A549 (cell line): ENCODE data around the gene GINM1. TPM values are rescaled to one million over a fixed set of nuclear protein-coding genes. Genes with fewer than 3 reads are reported as not detected.

Experiments used
- ATAC-seq, 2 experiments: fragments of 200-7000 bp in 1 of 2; fragments of >200 bp in 1 of 2; cut with Nextera tagmentation in 1 of 2; cut with Tn5 transposase in 1 of 2; 3 replicates each; pipeline versions ENCODE4 v1.8.0 to v1.9.1; 2018 to 2020; ENCODE audit warnings: mild to moderate bottlenecking in 1 of 2, moderate library complexity in 1 of 2
- CTCF ChIA-PET: fragments of 300-600 bp; sonication (Branson Sonifier 250); formaldehyde crosslinking; extraction: SDS; loops from one replicate; lab custom pipeline; 2021; ENCODE audit warnings: antibody characterized with exemption, inconsistent platforms; lab: Yijun Ruan, JAX
- POLR2A ChIA-PET: fragments of 350-600 bp; formaldehyde crosslinking; extraction: SDS; loops from one replicate; lab custom pipeline; 2021; ENCODE audit warnings: antibody characterized with exemption, inconsistent platforms; lab: Yijun Ruan, JAX
- DNase-seq, 2 experiments: peaks; one replicate each; pipeline versions ENCODE4 v3.0.0 to v3.0.0-alpha.2; 2011 to 2016; ENCODE audit warnings: low read depth in 1 of 2, low spot score in 1 of 2
- FAIRE-seq: peaks from 2 replicates; lab custom pipeline; 2011; peaks lifted over from hg19 to GRCh38; lab: Jason Lieb, UNC
- H3K27ac ChIP-seq, 2 experiments: fragments of >200 bp; sonication (Bioruptor Twin); formaldehyde crosslinking; 3 replicates each; pipeline ENCODE4 v1.5.1; 2016 to 2017
- H3K4me1 ChIP-seq: fragments of >200 bp; sonication (Bioruptor Twin); formaldehyde crosslinking; 3 replicates; pipeline ENCODE4 v1.6.1; 2016
- H3K4me2 ChIP-seq: fragments of >200 bp; sonication (Bioruptor Twin); formaldehyde crosslinking; 3 replicates; pipeline ENCODE4 v1.6.1; 2016
- H3K4me3 ChIP-seq: fragments of >200 bp; sonication (Bioruptor Twin); formaldehyde crosslinking; 3 replicates; pipeline ENCODE4 v1.5.1; 2016
- H3K9me3 ChIP-seq: fragments of >200 bp; sonication (Bioruptor Twin); formaldehyde crosslinking; 3 replicates; pipeline ENCODE4 v1.6.1; 2016
- CBX2 ChIP-seq: fragments of 200-600 bp; sonication (generic); IDR thresholded peaks from 2 replicates; pipeline ENCODE4 v1.6.1; 2016; ENCODE audit warnings: low read depth, mild to moderate bottlenecking, borderline replicate concordance
- CBX8 ChIP-seq: fragments of 200-600 bp; sonication (generic); IDR thresholded peaks from 2 replicates; pipeline ENCODE4 v1.6.1; 2016
- CEBPB ChIP-seq, 2 experiments: fragments of >200 bp in 1 of 2; sonication (Bioruptor Twin) in 1 of 2; formaldehyde crosslinking in 1 of 2; IDR thresholded peaks; 2 replicates each; pipeline ENCODE4 v1.6.1; 2012 to 2016
- CTCF ChIP-seq: fragments of >200 bp; sonication (Bioruptor Twin); formaldehyde crosslinking; IDR thresholded peaks from 3 replicates; pipeline ENCODE4 v1.5.1; 2016
- E2F6 ChIP-seq: IDR thresholded peaks from 2 replicates; pipeline ENCODE4 v1.6.1; 2012; ENCODE audit warnings: low read depth, borderline replicate concordance
- EHF ChIP-seq: fragments of 250-450 bp; sonication (Bioruptor Pico); IDR thresholded peaks from 2 replicates; pipeline ENCODE4 v1.5.0; 2020; ENCODE audit warnings: mild to moderate bottlenecking
- FOSB ChIP-seq: fragments of 250-450 bp; sonication (Bioruptor Pico); IDR thresholded peaks from 2 replicates; pipeline ENCODE4 v1.5.0; 2020; ENCODE audit warnings: mild to moderate bottlenecking, moderate library complexity
- FOSL2 ChIP-seq, 2 experiments: fragments of 450-650 bp in 1 of 2; fragments of >200 bp in 1 of 2; sonication (Bioruptor Twin) in 1 of 2; formaldehyde crosslinking; IDR thresholded peaks; 2 replicates each; pipeline versions ENCODE4 v1.5.0 to v1.6.1; 2016 to 2020; ENCODE audit warnings: mild to moderate bottlenecking in 1 of 2, moderate library complexity in 1 of 2
- FOXS1 ChIP-seq: fragments of 250-450 bp; sonication (Bioruptor Pico); IDR thresholded peaks from 2 replicates; pipeline ENCODE4 v1.5.0; 2020; ENCODE audit warnings: mild to moderate bottlenecking, moderate library complexity
- GATA3 ChIP-seq: IDR thresholded peaks from 2 replicates; pipeline ENCODE4 v1.6.1; 2012; ENCODE audit warnings: borderline replicate concordance
- HEYL ChIP-seq: fragments of 250-450 bp; sonication (Bioruptor Pico); IDR thresholded peaks from 2 replicates; pipeline ENCODE4 v1.8.0; 2021; ENCODE audit warnings: mild to moderate bottlenecking, moderate library complexity
- HOXB13 ChIP-seq: fragments of 250-450 bp; sonication (Bioruptor Pico); IDR thresholded peaks from 2 replicates; pipeline ENCODE4 v1.5.0; 2020; ENCODE audit warnings: low read depth, mild to moderate bottlenecking, moderate library complexity
- JUN ChIP-seq, 2 experiments: fragments of >200 bp; sonication (Bioruptor Twin); formaldehyde crosslinking; IDR thresholded peaks; 2 replicates in 1 of 2; 3 replicates in 1 of 2; pipeline ENCODE4 v1.6.1; 2016 to 2017
- JUNB ChIP-seq: fragments of >200 bp; sonication (Bioruptor Twin); formaldehyde crosslinking; IDR thresholded peaks from 2 replicates; pipeline ENCODE4 v1.6.1; 2016
- KDM5A ChIP-seq: fragments of 200-600 bp; sonication (generic); IDR thresholded peaks from 2 replicates; pipeline ENCODE4 v1.6.1; 2016; ENCODE audit warnings: antibody characterized with exemption, mild to moderate bottlenecking
- MAFK ChIP-seq: fragments of 450-650 bp; IDR thresholded peaks from 2 replicates; pipeline ENCODE4 v1.6.1; 2014; ENCODE audit not compliant: partially characterized antibody
- MAZ ChIP-seq: fragments of 150-350 bp; IDR thresholded peaks from 2 replicates; pipeline ENCODE4 v1.6.1; 2014; ENCODE audit warnings: antibody characterized with exemption, low read depth, low read length, borderline replicate concordance
- MYC ChIP-seq: IDR thresholded peaks from 2 replicates; pipeline ENCODE4 v1.6.1; 2012; ENCODE audit warnings: mild to moderate bottlenecking, inconsistent platforms, low read length, improper control_type of control experiment, borderline replicate concordance
- NPAS2 ChIP-seq: fragments of 250-450 bp; sonication (Bioruptor Pico); IDR thresholded peaks from 2 replicates; pipeline ENCODE4 v1.8.0; 2022; ENCODE audit warnings: mild to moderate bottlenecking, moderate library complexity, borderline replicate concordance
- PBX3 ChIP-seq: IDR thresholded peaks from 2 replicates; pipeline ENCODE4 v1.6.1; 2012
- PHF8 ChIP-seq: fragments of 200-600 bp; sonication (generic); IDR thresholded peaks from 2 replicates; pipeline ENCODE4 v1.6.1; 2016; ENCODE audit warnings: low read depth, mild to moderate bottlenecking, antibody characterized with exemption, moderate library complexity, borderline replicate concordance
- POLR2A ChIP-seq: IDR thresholded peaks from 2 replicates; pipeline ENCODE4 v1.6.1; 2012; ENCODE audit warnings: mild to moderate bottlenecking, low read length
- POLR2AphosphoS2 ChIP-seq: conservative IDR thresholded peaks from 2 replicates; pipeline ENCODE4 v1.6.1; 2012; ENCODE audit warnings: low read length, improper control_type of control experiment, inconsistent platforms
- RFX5 ChIP-seq: fragments of 450-650 bp; IDR thresholded peaks from 2 replicates; pipeline ENCODE4 v1.7.1; 2014; ENCODE audit warnings: antibody characterized with exemption, mild to moderate bottlenecking, moderate library complexity
- RNF2 ChIP-seq: fragments of 200-600 bp; sonication (generic); IDR thresholded peaks from 2 replicates; pipeline ENCODE4 v1.6.1; 2016; ENCODE audit warnings: low read depth, mild to moderate bottlenecking, antibody characterized with exemption, moderate library complexity, borderline replicate concordance
- SMC3 ChIP-seq: fragments of >200 bp; sonication (Bioruptor Twin); formaldehyde crosslinking; IDR thresholded peaks from 3 replicates; pipeline ENCODE4 v1.6.1; 2018; ENCODE audit warnings: inconsistent platforms
- TFCP2L1 ChIP-seq: fragments of 250-450 bp; sonication (Bioruptor Pico); IDR thresholded peaks from 2 replicates; pipeline ENCODE4 v1.5.0; 2021; ENCODE audit warnings: mild to moderate bottlenecking
- TP53 ChIP-seq: fragments of 250-450 bp; sonication (Bioruptor Pico); IDR thresholded peaks from 2 replicates; pipeline ENCODE4 v1.5.0; 2021; ENCODE audit warnings: mild to moderate bottlenecking, moderate library complexity
- ZC3H11A ChIP-seq: fragments of 450-650 bp; IDR thresholded peaks from 2 replicates; pipeline ENCODE4 v1.6.1; 2014; ENCODE audit warnings: antibody characterized with exemption, mild to moderate bottlenecking
- ZNF302 ChIP-seq: fragments of 250-450 bp; sonication (Bioruptor Pico); IDR thresholded peaks from 2 replicates; pipeline ENCODE4 v1.9.0; 2021; ENCODE audit warnings: inconsistent platforms, mild to moderate bottlenecking, moderate library complexity
- WGBS: methylation state at CpG from one replicate; pipeline ENCODE4 v1.1.6; 2017; ENCODE audit errors: missing lambda C conversion rate; 5-methylcytosine and 5-hydroxymethylcytosine counted together
- polyA plus RNA-seq, 4 experiments: library from polyadenylated mRNA; depleted of rRNA in 3 of 4; stranded (reverse); fragments of >200 nt; fragmentation: RNase III in 1 of 4; extraction: RNeasy Plus Mini Kit Qiagen cat#74134 plus additional on column Dnase treatment in 1 of 4; gene quantifications; 2 replicates in 3 of 4; 3 replicates in 1 of 4; pipeline ENCODE4 v1.2.3, GENCODE V29; 2011 to 2017
- TF ChIP-seq, protein P1 (sequence below): fragments of >200 bp; sonication (Bioruptor Twin); formaldehyde crosslinking; IDR thresholded peaks from 3 replicates; pipeline ENCODE4 v1.6.1; 2016
- TF ChIP-seq, protein P2 (sequence below): fragments of 250-450 bp; sonication (Bioruptor Pico); IDR thresholded peaks from 2 replicates; pipeline ENCODE4 v1.5.0; 2020; ENCODE audit warnings: low read depth, mild to moderate bottlenecking, moderate library complexity

GINM1 gene
- polyA plus RNA-seq, 2 of the 4 experiments (the other 2 are of a cell fraction) = 24.2 to 34.9 TPM

GRCh38 chr6:149545258-149545753 is 20.9 kb upstream of the GINM1 start:
- peaks cover 15% of the 10 kb centered on the region for H3K4me1 ChIP-seq
- DNase-seq (peak in 1 of 2 experiments; percentile 42), ATAC-seq (peak; percentile 60 to 72), FAIRE-seq (no peak)
- no peak for TF ChIP-seq MYC
- no peak for TF ChIP-seq MAZ
- TF ChIP-seq FOXS1 (CRISPR knock-in tag) = no peak
- no peak for TF ChIP-seq TFCP2L1 (CRISPR knock-in tag)
- TF ChIP-seq SMC3 = no peak
- no peak for TF ChIP-seq POLR2A
- TF ChIP-seq CTCF = peak; percentile 19; the same call in 1 of the 3 replicates
- peak overlapping the region; percentile 86 to 91 for H3K27ac ChIP-seq
- H3K9me3 ChIP-seq = no peaks in the 10 kb centered on the region
- H3K4me2 ChIP-seq = peak overlapping the region; percentile 90
- WGBS = under 1% methylated on average over 16 of the region's 16 CpGs
- H3K4me3 ChIP-seq = peak overlapping the region; percentile 95
- ChIA-PET CTCF (interaction anchor here (0.7 to 1.8 kb wide), 14 partner anchors 9 to 969 kb away, joined by 3 to 9 read pairs (median 3); no protein-coding TSS in a partner anchor), POLR2A (interaction anchor here (0.6 to 1.7 kb wide), 5 partner anchors 17 to 513 kb away, joined by 3 to 8 read pairs (median 5); partner anchors contain the start of gene GINM1)

DNA sequence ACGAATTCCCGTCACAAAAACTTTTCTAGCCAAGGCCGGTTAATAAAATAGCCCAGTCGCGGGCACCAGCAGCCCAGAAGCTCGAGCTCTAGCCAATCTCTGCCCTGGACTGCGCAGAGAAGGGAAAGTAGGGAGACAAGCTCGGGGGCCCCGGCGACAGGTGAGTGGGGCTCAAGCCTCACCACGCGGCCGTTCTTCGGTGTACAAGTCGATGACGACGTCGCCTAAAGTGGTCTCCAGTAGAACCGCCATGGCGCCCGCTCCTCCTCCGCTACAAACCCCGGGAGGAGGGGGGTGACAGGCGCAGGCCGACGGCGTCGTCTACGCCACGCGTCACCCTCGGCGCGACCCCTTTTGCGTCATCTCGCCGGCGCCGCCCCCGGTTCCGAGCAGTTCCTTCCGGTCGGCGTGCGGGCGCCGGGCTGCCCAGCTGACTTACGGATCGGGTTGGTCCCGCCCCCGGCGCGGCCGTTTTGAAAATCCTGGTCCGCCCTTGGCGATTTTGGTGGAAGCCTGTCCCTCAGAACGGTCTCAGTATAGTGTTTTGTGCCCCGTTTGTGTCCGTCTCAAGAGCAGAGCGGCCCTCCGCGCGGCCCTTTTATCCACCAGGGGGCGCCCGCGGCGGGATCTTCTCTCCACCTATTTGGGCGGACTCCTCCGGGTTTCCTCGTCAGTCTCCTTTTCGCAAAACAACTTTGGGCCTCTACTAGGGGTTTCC is 20.3 kb upstream of the GINM1 start, which contains the start of gene PPIL4:
TSS of gene PPIL4 (minus strand) at position 290 of the 718 bp plus-strand sequence. CDS start at position 252, 38 bp downstream.
- H3K9me3 ChIP-seq = no peaks in the 10 kb centered on the region
- POLR2A ChIA-PET = interaction anchor here (0.6 to 1.7 kb wide), 6 partner anchors 15 to 514 kb away, joined by 3 to 8 read pairs (median 4); partner anchors contain the start of gene GINM1
- peak within 1 kb of the TSS; percentile 86 to 91 for H3K27ac ChIP-seq
- peak within 1 kb of the TSS; percentile 95 for H3K4me3 ChIP-seq
- peak within 1 kb of the TSS; percentile 90 for H3K4me2 ChIP-seq
- FAIRE-seq (no peak), DNase-seq (peak; percentile 41 to 92), ATAC-seq (peak; percentile 93 to 96)
- H3K4me1 ChIP-seq = peaks cover 15% of the 10 kb centered on the region
- CTCF ChIA-PET = interaction anchor here (0.5 to 1.8 kb wide), 15 partner anchors 8 to 969 kb away, joined by 3 to 9 read pairs (median 3); no protein-coding TSS in a partner anchor
- 2% methylated on average over 32 of the region's 71 CpGs for WGBS
- TF ChIP-seq SMC3 = peak; percentile 63
- peak; percentile 97 for TF ChIP-seq KDM5A
- TF ChIP-seq ZC3H11A = no peak
- no peak for TF ChIP-seq RFX5
- TF ChIP-seq JUNB = no peak
- TF ChIP-seq MAFK = no peak
- TF ChIP-seq FOSL2 (IDR thresholded peaks at IDR 0.05) = no peak
- no peak for TF ChIP-seq FOSL2 (CRISPR knock-in tag; IDR thresholded peaks at IDR 0.05)
- TF ChIP-seq POLR2A = peak; percentile 46
- TF ChIP-seq HOXB13 (CRISPR knock-in tag) = no peak
- TF ChIP-seq HEYL (CRISPR knock-in tag) = no peak
- peak; percentile 15; the same call in 1 of the 2 replicates for TF ChIP-seq GATA3
- TF ChIP-seq, protein P1, sequence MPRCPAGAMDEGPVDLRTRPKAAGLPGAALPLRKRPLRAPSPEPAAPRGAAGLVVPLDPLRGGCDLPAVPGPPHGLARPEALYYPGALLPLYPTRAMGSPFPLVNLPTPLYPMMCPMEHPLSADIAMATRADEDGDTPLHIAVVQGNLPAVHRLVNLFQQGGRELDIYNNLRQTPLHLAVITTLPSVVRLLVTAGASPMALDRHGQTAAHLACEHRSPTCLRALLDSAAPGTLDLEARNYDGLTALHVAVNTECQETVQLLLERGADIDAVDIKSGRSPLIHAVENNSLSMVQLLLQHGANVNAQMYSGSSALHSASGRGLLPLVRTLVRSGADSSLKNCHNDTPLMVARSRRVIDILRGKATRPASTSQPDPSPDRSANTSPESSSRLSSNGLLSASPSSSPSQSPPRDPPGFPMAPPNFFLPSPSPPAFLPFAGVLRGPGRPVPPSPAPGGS = peak; percentile 63; the same call in 1 of the 3 replicates
- TF ChIP-seq PBX3 = no peak
- no peak for TF ChIP-seq RNF2
- TF ChIP-seq FOSB (CRISPR knock-in tag) = no peak
- no peak for TF ChIP-seq ZNF302 (CRISPR knock-in tag)
- no peak for TF ChIP-seq POLR2AphosphoS2
- peak; percentile 36 for TF ChIP-seq PHF8
- TF ChIP-seq TP53 (CRISPR knock-in tag) = no peak
- TF ChIP-seq E2F6 = no peak; the same call in 1 of the 2 replicates
- peak; percentile 53 to 75; a peak in 3 of 5 replicates for TF ChIP-seq JUN (IDR thresholded peaks at IDR 0.05)
- no peak for TF ChIP-seq CBX8
- no peak for TF ChIP-seq EHF
- TF ChIP-seq NPAS2 (CRISPR knock-in tag) = no peak
- no peak for TF ChIP-seq CBX2
- TF ChIP-seq CEBPB (IDR thresholded peaks at IDR 0.05) = no peak
- TF ChIP-seq, protein P2, sequence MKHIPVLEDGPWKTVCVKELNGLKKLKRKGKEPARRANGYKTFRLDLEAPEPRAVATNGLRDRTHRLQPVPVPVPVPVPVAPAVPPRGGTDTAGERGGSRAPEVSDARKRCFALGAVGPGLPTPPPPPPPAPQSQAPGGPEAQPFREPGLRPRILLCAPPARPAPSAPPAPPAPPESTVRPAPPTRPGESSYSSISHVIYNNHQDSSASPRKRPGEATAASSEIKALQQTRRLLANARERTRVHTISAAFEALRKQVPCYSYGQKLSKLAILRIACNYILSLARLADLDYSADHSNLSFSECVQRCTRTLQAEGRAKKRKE (CRISPR knock-in tag) = no peak
